ENCODE data around the gene ERC1.
"Not testable (repeated sequence)": the region's sequence is repeated elsewhere in the genome, so short reads cannot be mapped to it uniquely, and the experiment has no call there.

Gene ERC1

GRCh38 chr12:1297639-1298175 is 306.7 kb downstream of the ERC1 start:
- no peak for DNase-seq

DNA sequence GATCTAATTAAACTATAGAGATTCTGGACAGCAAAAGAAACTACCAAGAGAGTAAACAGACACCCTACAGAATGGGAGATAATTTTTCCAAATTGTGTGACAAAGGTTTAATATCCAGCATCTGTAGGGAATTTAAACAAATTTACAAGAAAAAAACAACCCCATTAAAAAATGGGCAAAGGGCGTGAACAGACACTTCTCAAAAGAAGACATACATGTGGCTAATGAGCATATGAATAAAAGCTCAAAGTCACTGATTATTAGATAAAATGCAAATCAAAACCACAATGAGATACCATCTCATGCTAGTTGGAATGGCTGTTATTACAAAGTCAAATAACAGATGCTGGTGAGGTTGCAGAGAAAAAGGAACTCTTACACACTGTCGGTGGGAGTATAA is 309.4 kb downstream of the ERC1 start:
- DNase-seq: no peak

GRCh38 chr12:1302201-1302870 is 311.3 kb downstream of the ERC1 start:
- DNase-seq: no peak

- DNase-seq: peak; percentile 36
Observed at GRCh38 chr12:1305063-1305434, 314.0 kb downstream of the ERC1 start.

DNA sequence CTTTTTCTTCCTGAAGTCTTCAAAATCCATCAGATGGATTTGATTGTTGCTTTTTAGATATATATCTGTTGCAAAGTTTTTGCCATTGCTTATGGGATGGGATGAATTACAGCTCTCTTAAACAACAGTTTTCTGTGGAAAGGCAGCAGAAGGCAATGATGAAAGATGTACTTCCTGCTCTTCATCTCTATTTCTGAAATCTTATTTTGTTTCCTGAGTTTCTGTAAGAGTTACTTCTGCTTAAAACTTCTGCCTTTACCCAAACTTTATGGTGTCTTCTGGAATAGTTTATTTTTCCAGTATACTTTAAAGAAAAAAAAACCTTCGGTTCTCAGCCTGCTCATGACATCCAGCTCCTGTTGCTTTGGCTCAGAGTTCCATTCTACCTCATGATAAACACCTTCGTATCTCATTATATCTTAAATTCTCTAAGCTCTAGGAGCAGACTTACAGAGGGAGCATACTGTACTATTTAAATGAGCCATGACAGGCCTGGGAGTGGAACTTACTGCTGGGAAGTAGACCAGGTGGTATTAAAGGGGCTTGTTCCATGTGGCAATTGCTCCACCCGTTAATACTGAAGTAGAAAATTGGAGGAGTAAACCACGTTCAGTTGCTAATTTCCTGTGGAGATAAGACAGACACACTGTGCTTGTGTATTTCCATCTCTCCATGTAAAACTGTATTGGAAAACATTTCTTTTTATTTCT is 314.9 kb downstream of the ERC1 start:
- no peak for DNase-seq

DNA sequence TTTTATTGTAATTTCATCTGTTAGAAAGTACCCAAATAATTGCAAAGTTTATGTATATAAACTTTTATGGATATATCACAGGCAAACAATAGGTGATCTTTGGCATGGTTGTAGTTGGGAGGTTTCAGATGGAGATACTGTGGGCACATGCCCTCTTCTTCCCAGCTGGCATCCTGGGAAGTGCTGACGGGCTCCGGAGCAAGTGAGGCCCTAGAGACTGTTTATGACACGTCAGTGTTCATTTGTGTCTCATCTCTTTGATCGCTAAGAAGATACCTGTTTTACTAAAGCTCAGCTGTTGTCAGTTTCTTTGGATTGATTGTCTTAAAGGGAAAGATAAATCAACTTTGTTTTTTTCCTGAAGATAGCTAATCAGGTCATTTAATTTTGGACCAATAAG is 315.8 kb downstream of the ERC1 start:
- no peak for DNase-seq

GRCh38 chr12:1307796-1308195 is 316.8 kb downstream of the ERC1 start:
- no peak for DNase-seq

DNA sequence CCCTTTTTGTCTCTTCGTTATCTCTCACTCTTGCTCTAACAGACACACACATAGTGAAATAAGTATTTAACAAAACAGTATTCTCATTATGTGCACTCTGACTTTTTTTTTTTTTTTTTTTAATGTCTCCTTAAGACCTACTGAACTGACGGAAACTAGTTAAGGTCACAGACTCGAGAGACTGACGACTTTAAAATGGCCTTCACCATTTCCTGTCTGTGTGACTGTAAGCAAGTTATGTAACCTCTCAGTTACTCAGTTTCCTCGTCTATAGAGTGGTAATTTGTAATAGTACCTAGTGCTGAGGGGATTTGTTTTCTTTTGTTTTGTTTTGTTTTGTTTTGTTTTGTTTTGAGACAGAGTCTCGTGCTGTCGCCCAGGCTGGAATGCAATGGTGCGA is 318.6 kb downstream of the ERC1 start:
- DNase-seq: no peak

DNA sequence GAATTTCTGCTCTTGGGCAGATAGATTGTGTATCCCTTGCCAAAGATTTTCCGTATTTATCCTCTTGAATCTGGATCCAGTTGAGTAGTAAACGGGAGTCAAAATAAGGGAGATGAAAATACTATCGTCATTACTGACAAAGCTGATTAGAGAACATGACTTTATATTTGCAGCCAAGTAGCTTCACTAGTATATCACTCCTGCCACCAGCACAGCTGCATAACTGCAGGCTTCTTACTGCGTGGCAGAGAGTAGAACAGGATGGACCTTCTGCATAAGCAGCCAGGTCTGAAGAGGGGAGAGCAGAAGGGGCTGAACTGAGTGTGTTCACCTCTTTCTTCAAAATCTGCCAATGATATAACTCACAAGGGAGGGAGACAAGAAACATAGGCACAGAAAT is 319.6 kb downstream of the ERC1 start:
- DNase-seq: no peak

GRCh38 chr12:1311145-1311544 is 320.1 kb downstream of the ERC1 start:
- DNase-seq: no peak

GRCh38 chr12:1313906-1314305 is 322.9 kb downstream of the ERC1 start:
- DNase-seq: no peak

GRCh38 chr12:1314523-1314922 is 323.5 kb downstream of the ERC1 start:
- no peak for DNase-seq

DNA sequence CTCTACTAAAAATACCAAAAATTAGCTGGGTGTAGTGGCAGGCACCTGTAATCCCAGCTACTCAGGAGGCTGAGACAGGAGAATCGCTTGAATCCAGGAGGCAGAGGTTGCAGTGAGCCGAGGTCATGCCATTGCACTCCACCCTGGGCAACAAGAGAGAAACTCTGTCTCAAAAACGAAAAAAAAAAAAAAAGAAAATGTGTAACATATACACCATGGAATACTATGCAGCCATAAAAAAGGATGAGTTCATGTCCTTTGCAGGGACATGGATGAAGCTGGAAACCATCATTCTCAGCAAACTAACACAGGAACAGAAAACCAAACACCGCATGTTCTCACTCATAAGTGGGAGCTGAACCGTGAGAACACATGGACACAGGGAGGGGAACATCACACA is 326.0 kb downstream of the ERC1 start:
- not testable (repeated sequence) for DNase-seq

- peak; percentile 88 for DNase-seq
Observed at GRCh38 chr12:1318327-1319031, 327.5 kb downstream of the ERC1 start.

GRCh38 chr12:1319212-1319611 is 328.2 kb downstream of the ERC1 start:
- DNase-seq: no peak

- DNase-seq: no peak
Observed at GRCh38 chr12:1320021-1320420, 329.0 kb downstream of the ERC1 start.

- no peak for DNase-seq
Observed at GRCh38 chr12:1322821-1323220, 331.8 kb downstream of the ERC1 start.

- DNase-seq: no peak
Observed at GRCh38 chr12:1324099-1324498, 333.1 kb downstream of the ERC1 start.

DNA sequence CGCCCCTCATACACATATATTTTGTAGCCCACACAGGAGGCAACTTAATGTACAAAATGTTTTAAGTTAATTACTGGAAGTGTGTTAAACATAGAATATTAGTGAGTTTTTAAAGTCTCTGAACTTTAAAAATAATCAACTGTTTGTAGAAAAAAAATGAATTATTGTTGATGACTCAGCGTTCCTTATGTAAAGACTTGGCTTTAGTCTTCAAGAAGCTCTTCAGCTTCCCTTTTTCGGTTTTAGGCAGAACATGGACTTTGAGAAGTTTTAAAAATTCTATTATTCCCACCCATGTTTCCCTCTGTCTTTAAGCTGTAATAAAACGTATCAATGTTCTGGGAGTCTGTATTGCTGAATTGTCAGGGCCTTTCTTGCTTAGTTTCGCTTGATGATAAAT is 333.9 kb downstream of the ERC1 start:
- DNase-seq: no peak

DNA sequence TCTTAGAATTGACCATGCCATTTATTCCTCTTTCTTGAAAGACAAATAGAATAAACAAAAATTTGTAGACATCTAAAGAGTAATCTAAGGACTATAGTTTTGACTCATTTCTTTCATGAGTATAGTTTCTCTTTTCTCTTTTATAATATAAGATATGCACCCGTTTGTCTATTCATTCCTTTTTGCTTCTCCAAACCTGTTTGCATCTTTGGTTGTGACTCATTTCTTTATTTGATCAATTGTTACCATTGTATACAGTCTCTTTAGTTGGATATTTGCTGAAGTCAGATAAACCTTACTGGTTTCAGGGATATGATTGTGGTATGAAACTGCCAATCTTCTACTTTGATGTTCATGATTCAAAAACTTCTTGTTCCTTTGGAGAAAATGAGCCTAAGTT is 334.6 kb downstream of the ERC1 start:
- no peak for DNase-seq

DNA sequence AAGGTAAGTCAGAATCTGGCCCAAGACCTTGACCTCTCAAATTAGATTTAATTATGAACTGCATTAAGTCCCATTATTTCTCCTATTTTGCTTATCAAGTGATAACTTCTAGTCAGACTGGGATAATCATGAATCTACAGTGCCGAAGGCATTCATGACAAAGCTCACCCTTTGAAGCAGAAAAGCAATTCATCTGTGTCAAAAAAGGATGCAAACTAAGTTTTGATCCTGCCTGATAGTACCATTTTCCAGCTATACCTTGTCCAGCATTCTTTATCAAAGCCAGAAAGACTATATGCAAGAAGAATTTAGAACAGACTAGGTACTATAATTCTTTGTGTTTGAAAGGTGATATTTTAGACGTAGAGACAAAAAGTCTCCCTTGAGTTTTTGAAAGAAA is 335.2 kb downstream of the ERC1 start:
- DNase-seq: no peak

DNA sequence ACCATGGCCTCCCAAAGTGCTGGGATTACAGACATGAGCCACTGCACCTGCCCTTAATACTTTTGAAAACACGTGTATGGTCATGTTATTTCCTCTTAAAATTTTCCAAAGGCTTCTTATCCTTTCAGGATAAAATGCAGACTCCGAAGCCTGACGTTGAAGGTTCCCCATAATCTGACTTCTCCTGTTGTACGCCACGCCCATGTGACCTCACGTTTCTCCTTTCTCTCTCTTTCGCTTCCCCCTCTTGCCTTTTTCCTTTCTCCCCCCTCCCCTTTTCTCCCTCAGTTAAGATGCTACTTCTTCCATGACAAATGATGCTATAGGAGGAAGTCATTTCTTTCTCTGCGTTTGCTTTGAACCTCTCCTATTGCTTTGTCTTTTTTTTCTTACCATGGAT is 337.4 kb downstream of the ERC1 start:
- DNase-seq: no peak

GRCh38 chr12:1329784-1330476 is 338.9 kb downstream of the ERC1 start:
- no peak for DNase-seq

DNA sequence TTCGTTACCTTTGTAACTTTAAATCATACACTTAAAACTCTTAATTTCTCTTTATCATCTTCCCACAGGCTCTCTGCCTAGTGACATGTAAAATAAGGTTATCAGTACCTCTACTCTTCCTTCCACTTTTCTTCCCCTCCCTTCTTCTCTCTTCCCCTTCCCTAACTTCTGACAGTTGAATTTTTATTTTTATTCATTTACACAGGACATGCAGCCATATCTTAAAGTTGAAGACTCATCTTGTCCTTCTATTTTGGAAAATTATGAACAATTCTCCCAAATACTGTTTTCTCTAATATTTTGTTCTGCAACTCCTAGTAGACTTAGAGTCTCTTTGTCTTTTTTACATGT is 339.4 kb downstream of the ERC1 start:
- DNase-seq: no peak
